CD14-positive monocyte (primary cell): Measurements from ENCODE around the gene TMEM141. TPM values are rescaled to one million over a fixed set of nuclear protein-coding genes. Genes with fewer than 3 reads are reported as not detected.
A peak's percentile ranks its signal among the peaks of the same experiment; 100 is the strongest.
"Not testable (repeated sequence)": the region's sequence is repeated elsewhere in the genome, so short reads cannot be mapped to it uniquely, and the experiment has no call there.

Experiments used
- DNase-seq, 3 donors: peaks; one replicate each; pipeline ENCODE4 v3.0.0-alpha.2; 2011 to 2022
- H2AFZ ChIP-seq: 2 replicates; pipeline ENCODE4 v1.6.0; 2012; ENCODE audit warnings: mild to moderate bottlenecking, low read depth, low read length, inconsistent platforms; ENCODE audit not compliant: insufficient read depth, poor library complexity, severe bottlenecking
- H3K27ac ChIP-seq, 2 donors: 1 replicate in 1 of 2; 2 replicates in 1 of 2; pipeline ENCODE4 v1.5.1; 2012 to 2013; ENCODE audit warnings: low read length in 2 of 2, control low read depth in 1 of 2, inconsistent platforms in 1 of 2, low read depth in 1 of 2, mild to moderate bottlenecking in 1 of 2
- H3K27me3 ChIP-seq, 2 donors: one replicate each; pipeline versions ENCODE4 v1.6.0 to v1.6.1; 2011 to 2013; ENCODE audit warnings: low read length in 2 of 2; ENCODE audit not compliant: control insufficient read depth in 2 of 2, insufficient read depth in 2 of 2
- H3K36me3 ChIP-seq, 2 donors: replicated peaks in 1 of 2; 1 replicate in 1 of 2; 2 replicates in 1 of 2; pipeline versions ENCODE4 v1.5.1 to v1.6.1; 2012 to 2013; ENCODE audit warnings: low read length in 2 of 2, control low read depth in 1 of 2, inconsistent platforms in 1 of 2, mild to moderate bottlenecking in 1 of 2; ENCODE audit not compliant: insufficient read depth in 2 of 2, control insufficient read depth in 1 of 2
- H3K4me1 ChIP-seq, 2 donors: 1 replicate in 1 of 2; 2 replicates in 1 of 2; pipeline versions ENCODE4 v1.5.1 to v1.6.1; 2012 to 2013; ENCODE audit warnings: low read length in 2 of 2, control low read depth in 1 of 2, inconsistent platforms in 1 of 2, mild to moderate bottlenecking in 1 of 2, moderate library complexity in 1 of 2; ENCODE audit not compliant: insufficient read depth in 2 of 2, control insufficient read depth in 1 of 2
- H3K4me2 ChIP-seq: replicated peaks from 2 replicates; pipeline ENCODE3; 2012; ENCODE audit warnings: low read length, moderate library complexity, mild to moderate bottlenecking; ENCODE audit not compliant: poor library complexity, severe bottlenecking; ENCODE audit errors: extremely low read depth
- H3K4me3 ChIP-seq, 3 experiments: fragments of 200-600 bp in 1 of 3; sonication (generic) in 1 of 3; replicated peaks in 1 of 3; 1 replicate in 2 of 3; 2 replicates in 1 of 3; pipeline ENCODE4 v1.5.1; 2011 to 2013; ENCODE audit warnings: low read length in 3 of 3, mild to moderate bottlenecking in 3 of 3, control low read depth in 2 of 3, low read depth in 2 of 3, inconsistent platforms in 1 of 3, moderate library complexity in 1 of 3
- H3K79me2 ChIP-seq: 2 replicates; pipeline ENCODE4 v1.6.0; 2012; ENCODE audit warnings: mild to moderate bottlenecking, control low read depth, inconsistent platforms, low read length, moderate library complexity; ENCODE audit not compliant: insufficient read depth
- H3K9ac ChIP-seq: 2 replicates; pipeline ENCODE4 v1.6.0; 2017; ENCODE audit warnings: low read length, mild to moderate bottlenecking; ENCODE audit not compliant: insufficient read depth, poor library complexity, severe bottlenecking
- H3K9me3 ChIP-seq, 2 donors: replicated peaks in 1 of 2; 1 replicate in 1 of 2; 2 replicates in 1 of 2; pipeline versions ENCODE4 v1.5.1 to v1.6.1; 2012 to 2013; ENCODE audit warnings: low read length in 2 of 2, control low read depth in 1 of 2; ENCODE audit not compliant: control insufficient read depth in 1 of 2, insufficient read depth in 1 of 2
- H4K20me1 ChIP-seq: 2 replicates; pipeline ENCODE4 v1.6.0; 2012; ENCODE audit warnings: mild to moderate bottlenecking, low read length, control low read depth, moderate library complexity; ENCODE audit not compliant: insufficient read depth
- H3K27ac Mint-ChIP-seq, 7 donors: one replicate each; pipeline ENCODE4 v1.8.0; 2020; ENCODE audit warnings: mild to moderate bottlenecking in 7 of 7, mixed read lengths in 7 of 7, moderate library complexity in 6 of 7, inconsistent platforms in 2 of 7
- H3K27me3 Mint-ChIP-seq, 3 donors: one replicate each; pipeline ENCODE4 v1.8.0; 2021 to 2022; ENCODE audit warnings: low read depth in 3 of 3, mild to moderate bottlenecking in 3 of 3, mixed read lengths in 3 of 3, moderate library complexity in 3 of 3, inconsistent platforms in 1 of 3
- H3K36me3 Mint-ChIP-seq, 2 donors: one replicate each; pipeline ENCODE4 v1.8.0; 2020; ENCODE audit warnings: mixed read lengths in 2 of 2, inconsistent platforms in 1 of 2, mild to moderate bottlenecking in 1 of 2
- H3K4me1 Mint-ChIP-seq: one replicate; pipeline ENCODE4 v1.8.0; 2020; ENCODE audit warnings: mild to moderate bottlenecking, mixed read lengths
- H3K4me3 Mint-ChIP-seq, 2 donors: one replicate each; pipeline ENCODE4 v1.8.0; 2020; ENCODE audit warnings: mild to moderate bottlenecking in 2 of 2, mixed read lengths in 2 of 2, moderate library complexity in 1 of 2
- H3K9me3 Mint-ChIP-seq, 7 donors: one replicate each; pipeline ENCODE4 v1.8.0; 2020 to 2022; ENCODE audit warnings: mixed read lengths in 7 of 7, mild to moderate bottlenecking in 6 of 7, moderate library complexity in 6 of 7, inconsistent platforms in 2 of 7
- CTCF ChIP-seq: fragments of 200-600 bp; IDR thresholded peaks from one replicate; pipeline ENCODE4 v1.8.0; 2022; ENCODE audit warnings: antibody characterized with exemption, mild to moderate bottlenecking
- WGBS: methylation state at CpG from one replicate; pipeline ENCODE4 v1.1.5; 2013; ENCODE audit warnings: missing lambda C conversion rate; ENCODE audit not compliant: insufficient coverage; 5-methylcytosine and 5-hydroxymethylcytosine counted together
- intact Hi-C, 2 donors: fragments of 100-400 bp; cut with micrococcal nuclease; formaldehyde crosslinking; loops; one replicate each; pipeline versions ENCODE4 v1.15.0 to v1.15.1; 2023
- polyA plus RNA-seq, 3 donors: library from polyadenylated mRNA; depleted of rRNA in 1 of 3; unstranded in 2 of 3; stranded (reverse) in 1 of 3; fragments of 300-500 nt in 2 of 3; fragments of >200 nt in 1 of 3; fragmentation: Illumina TruSeq in 2 of 3; gene quantifications; 1 replicate in 2 of 3; 2 replicates in 1 of 3; pipeline ENCODE4 v1.2.3, GENCODE V29; 2012 to 2021

The TMEM141 gene
- polyA plus RNA-seq, 3 donors, result 33.1 to 47.2 (median 39.2) TPM

- H3K36me3 ChIP-seq, H3K9ac ChIP-seq, intact Hi-C loops, H3K27me3 ChIP-seq, H2AFZ ChIP-seq, H3K4me3 ChIP-seq, H3K27ac ChIP-seq, H3K9me3 ChIP-seq, H3K4me1 Mint-ChIP-seq, H3K9me3 Mint-ChIP-seq, H3K36me3 Mint-ChIP-seq, H3K79me2 ChIP-seq, H3K4me1 ChIP-seq, H4K20me1 ChIP-seq, H3K4me2 ChIP-seq, H3K4me3 Mint-ChIP-seq: not testable (repeated sequence)
- peaks cover 13 to 31% (median 23%) of the 10 kb centered on the region in 3 donors for H3K27me3 Mint-ChIP-seq
- DNase-seq, result peak; percentile 20 to 72 (median 38)
- 74% methylated on average over 6 of the region's 18 CpGs for WGBS
- peak; percentile 68 for TF ChIP-seq CTCF
- H3K27ac Mint-ChIP-seq, result peak overlapping the region in 4 of 7 donors; percentile 42 to 74 (median 57)
These were observed 24.6 kb upstream of the TMEM141 start for GRCh38 chr9:136766410-136767120.

- no peak overlapping the region for H3K27ac ChIP-seq
- 11% methylated on average over 5 of the region's 16 CpGs for WGBS
- H4K20me1 ChIP-seq, result no peaks in the 10 kb centered on the region
- H3K9ac ChIP-seq, result no peak overlapping the region
- no peak overlapping the region for H3K27ac Mint-ChIP-seq
- H3K4me2 ChIP-seq, result no peak overlapping the region
- no peaks in the 10 kb centered on the region for H3K36me3 Mint-ChIP-seq
- no peaks in the 10 kb centered on the region for H3K79me2 ChIP-seq
- no peak overlapping the region for H3K4me3 ChIP-seq
- no peak overlapping the region for H3K4me3 Mint-ChIP-seq
- H3K4me1 Mint-ChIP-seq, result peaks cover 12% of the 10 kb centered on the region
- no peak overlapping the region for H2AFZ ChIP-seq
- H3K36me3 ChIP-seq, result no peaks in the 10 kb centered on the region
- peaks cover 0 to 3% of the 10 kb centered on the region in 2 donors for H3K4me1 ChIP-seq
- peak; percentile 45 for TF ChIP-seq CTCF
- DNase-seq, result peak in 2 of 3 donors; percentile 25 to 47
- H3K27me3 ChIP-seq, result no peaks in the 10 kb centered on the region
- intact Hi-C loops, result no loop called here
- peaks cover 13 to 22% (median 19%) of the 10 kb centered on the region in 3 donors for H3K27me3 Mint-ChIP-seq
- H3K9me3 Mint-ChIP-seq, result peaks cover 8 to 20% (median 14%) of the 10 kb centered on the region in 7 donors
- H3K9me3 ChIP-seq, result peaks cover 9 to 18% of the 10 kb centered on the region in 2 donors
These were observed 21.4 kb upstream of the TMEM141 start for GRCh38 chr9:136769710-136770191.
